ENCODE measurements around the gene SLC12A8. TPM values are rescaled to one million over a fixed set of nuclear protein-coding genes. Genes with fewer than 3 reads are reported as not detected.

SLC12A8 gene
- total RNA-seq, 1 donor from 2014 or later, result 2.4 TPM

DNA sequence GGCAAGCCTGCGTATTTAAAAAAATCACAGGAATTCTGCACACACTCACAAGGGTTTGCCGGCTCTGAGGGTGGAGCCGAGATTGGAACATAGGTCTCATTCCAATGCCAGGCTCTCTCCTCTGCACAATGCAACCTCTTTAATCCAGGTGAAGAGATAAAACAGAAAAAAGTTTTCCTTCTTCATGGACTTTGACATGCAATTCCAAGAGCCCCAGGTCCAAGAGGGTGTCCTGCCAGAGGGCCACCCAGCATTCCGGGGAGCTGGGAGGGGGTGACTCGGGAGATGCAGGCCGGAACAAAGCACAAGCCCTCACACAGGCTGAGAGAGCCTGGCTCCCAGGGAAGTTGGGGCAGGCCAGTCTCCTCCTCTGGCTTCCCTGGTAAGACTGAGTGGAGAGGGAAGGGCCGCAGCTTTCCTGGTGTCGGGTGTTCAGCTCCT lies 6.7 kb upstream of the SLC12A8 start:
- DNase-seq (ENCODE audit: low spot score in 2 of 2) (no peak), FAIRE-seq (no peak)

DNA sequence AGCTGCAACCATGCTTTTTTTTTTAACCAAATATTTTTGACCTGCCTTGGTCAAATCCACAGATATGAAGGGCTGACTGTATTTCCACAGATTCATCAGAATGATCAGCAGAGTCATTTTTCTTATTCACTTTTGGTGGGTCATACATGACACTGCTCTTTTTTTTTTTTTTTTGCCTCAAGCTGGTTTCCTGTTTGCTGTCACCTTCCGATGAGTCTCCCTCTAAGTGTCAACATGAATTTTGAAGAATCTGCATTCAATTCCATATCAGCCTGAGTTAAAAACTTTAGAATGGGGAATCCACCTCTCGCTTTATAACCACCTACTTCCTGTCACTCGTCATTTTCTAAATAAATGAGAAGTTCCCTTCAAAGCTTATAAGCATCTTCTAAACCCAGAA lies 2.2 kb upstream of the SLC12A8 start:
- no peak for FAIRE-seq
- no peak for DNase-seq (ENCODE audit: low spot score in 2 of 2)

DNA sequence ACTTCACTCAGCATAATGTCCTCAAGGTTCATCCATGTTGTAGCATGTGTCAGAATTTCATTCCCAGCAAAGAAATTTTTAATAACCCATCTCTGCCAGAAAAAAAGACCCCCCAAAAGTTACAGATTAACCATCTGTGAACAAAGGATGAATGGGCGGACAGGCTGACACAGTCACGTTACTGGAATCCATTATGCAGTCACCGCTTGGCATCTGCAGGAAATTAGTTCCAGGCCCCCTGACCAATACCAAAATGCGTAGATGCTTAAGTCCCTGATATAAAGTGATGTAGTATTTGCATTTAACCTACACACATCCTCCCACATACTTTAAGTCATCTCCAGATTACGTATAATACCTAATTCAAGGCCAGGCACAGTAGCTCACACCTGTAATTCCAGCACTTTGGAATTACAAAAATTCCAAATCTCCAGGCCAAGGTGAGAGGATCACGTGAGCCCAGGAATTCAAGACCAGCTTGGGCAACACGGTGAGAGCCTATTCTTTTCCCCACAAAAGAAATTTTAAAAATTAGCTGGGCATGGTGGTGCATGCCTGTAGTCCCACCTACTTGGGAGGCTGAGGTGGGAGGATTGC lies 1.5 kb upstream of the SLC12A8 start:
- DNase-seq (ENCODE audit: low spot score in 2 of 2), result no peak
- no peak for FAIRE-seq

DNA sequence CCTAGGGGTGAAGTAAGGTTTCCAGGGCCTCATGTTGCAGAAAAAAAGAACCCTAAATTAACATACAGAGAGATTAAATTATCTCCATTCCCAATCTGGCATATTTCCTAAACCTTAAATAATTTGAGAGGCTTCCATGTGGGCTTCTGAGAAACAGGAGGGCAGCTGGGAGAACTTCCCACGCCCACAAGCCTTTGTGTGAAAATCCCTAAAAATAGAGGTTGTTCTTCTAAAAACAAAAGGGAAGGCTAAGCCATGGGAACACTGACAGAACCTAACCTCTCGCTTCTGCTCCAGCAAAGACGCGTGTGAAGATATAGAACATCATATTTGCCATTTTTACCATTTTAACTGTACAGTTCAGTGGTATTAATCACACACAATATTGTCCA lies 812 bp upstream of the SLC12A8 start:
- no peak for DNase-seq (ENCODE audit: low spot score in 2 of 2)
- no peak for FAIRE-seq

DNA sequence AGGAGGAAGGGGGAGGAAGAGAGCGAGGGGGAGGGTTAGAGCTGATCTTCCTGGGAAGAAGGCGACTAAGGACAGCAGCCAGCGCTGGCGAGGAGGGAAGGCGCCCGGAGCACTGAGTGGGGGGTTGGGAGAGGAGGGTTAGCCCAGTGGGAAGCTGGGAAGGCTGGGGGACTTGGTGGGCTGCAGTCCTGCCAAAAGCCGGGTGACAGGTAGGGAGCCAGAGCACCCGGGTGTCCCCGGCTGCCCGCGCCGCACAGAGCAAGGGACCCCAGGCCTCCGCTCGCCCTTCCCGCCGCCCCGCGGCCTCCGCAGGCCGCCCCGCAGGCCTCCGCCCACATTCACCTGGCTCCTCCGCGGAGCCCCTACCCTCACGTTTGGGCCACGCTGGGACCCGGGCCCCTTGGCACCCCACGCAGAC lies 448 bp downstream of the SLC12A8 start:
- DNase-seq (ENCODE audit: low spot score in 2 of 2), result no peak
- FAIRE-seq, result no peak

DNA sequence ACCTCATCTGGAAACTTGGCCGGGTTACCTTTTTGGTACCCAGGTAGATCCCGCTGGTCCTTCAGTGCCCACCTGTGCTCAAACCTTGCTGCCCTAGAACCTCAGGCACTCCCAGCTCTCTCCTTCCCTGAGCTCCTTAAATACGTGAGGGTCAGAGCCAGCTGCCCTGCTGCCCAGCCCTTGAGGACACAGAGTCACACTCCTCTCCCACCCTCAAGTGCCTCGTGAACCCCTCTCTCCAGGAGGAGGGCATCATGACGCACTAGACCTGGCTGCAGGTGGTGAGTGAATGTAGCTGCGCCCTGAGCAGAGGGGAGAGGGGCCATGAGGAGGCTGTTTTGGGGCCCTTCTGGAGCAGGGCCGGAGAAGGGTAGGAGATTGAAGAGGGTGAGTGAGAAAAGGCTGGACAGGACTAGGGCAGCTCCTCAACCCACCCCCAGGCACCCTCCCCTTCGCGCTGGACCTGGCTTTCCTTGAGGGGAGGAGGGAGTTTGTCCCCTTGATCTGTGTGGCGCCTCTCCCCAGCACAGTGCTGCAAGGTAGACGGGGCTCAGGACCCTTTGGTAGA lies 941 bp downstream of the SLC12A8 start:
- no peak for FAIRE-seq

DNA sequence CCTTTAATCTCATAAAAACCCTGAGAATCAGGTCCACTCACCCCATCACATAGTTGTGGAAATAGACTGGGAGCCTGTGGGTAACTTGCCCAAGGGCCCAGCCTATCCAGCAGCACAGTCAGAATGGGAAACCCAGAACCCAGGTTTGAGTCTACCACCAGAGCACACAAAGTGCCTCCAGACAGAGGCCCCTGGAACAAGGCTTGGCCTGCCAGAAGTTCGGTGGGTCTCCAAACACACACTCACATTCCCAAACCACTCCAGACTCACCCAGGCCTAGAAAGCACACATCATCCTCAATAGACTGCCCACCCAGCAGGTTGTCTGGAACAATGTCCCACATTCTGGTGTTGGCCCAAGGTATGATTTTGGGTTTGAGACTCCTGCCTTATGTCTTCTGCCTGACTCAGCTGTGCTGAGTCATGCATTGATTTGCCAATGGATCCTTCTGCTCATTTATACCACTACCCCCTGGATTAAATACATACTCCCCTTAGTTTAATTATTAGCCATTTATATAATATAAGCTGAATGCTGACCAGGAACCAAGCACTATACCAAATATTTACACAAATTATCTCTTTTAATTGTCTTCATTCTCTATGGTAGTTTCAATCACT lies 4.5 kb downstream of the SLC12A8 start:
- FAIRE-seq (no peak), DNase-seq (ENCODE audit: low spot score in 2 of 2) (no peak)

More for the DNA sequence above, 941 bp downstream of the SLC12A8 start:
- DNase-seq (ENCODE audit: low spot score in 2 of 2), result no peak

DNA sequence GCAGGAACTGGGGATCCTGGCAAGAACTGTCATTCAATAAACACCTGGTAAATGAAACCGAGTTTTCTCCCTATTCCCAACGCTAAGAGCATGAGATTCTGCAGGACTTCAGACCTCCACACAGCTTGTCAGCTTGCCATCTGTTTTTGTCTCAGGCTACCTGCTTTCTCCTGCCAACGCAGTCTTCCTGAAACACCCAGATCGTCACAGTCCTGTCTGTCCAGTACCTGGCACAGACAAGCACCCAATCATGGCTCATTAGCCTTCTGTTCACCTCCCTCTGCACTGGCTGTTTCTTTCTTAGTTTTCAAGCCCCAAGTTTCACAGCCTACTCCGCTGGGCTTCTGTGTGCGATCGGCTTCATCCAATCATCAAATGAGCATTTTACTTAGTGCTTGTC lies 5.0 kb downstream of the SLC12A8 start:
- FAIRE-seq (no peak), DNase-seq (ENCODE audit: low spot score in 2 of 2) (no peak)

DNA sequence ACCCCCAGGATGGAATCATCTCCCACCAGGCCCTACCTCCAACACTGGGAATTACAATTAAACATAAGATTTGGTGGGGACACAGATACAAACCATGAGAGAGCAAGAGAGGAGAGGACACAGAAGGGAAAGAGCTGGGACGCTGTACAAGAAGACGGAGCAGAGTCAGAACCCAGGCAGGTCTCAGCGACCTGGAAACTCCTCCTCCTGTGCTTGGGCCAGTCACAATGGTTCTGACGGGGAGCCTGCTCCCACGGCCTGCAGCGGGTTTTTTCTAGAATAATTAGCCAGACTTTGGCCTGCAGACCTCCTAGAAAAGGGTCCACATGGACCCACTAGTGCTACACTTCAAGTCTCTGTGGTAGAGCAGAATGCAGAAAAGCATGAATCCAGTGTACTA lies 5.6 kb downstream of the SLC12A8 start:
- DNase-seq (ENCODE audit: low spot score in 2 of 2), result no peak
- no peak for FAIRE-seq

DNA sequence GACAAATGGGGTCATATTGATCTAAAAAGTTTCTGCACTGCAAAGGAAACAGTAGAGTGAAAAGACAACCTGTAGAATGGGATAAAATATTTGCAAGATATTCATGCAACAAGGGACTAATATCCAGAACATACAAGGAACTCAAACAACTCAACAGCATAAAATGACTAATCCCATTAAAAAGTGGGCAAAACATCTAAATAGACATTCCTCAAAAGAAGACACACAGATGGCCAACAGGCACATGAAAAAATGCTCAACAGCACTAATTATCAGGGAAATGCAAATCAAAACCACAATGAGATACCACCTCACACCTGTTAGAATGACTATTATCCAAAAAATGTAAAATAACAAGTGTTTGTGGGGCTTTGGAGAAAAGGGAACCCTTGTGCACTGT lies 8.8 kb downstream of the SLC12A8 start:
- no peak for FAIRE-seq

DNA sequence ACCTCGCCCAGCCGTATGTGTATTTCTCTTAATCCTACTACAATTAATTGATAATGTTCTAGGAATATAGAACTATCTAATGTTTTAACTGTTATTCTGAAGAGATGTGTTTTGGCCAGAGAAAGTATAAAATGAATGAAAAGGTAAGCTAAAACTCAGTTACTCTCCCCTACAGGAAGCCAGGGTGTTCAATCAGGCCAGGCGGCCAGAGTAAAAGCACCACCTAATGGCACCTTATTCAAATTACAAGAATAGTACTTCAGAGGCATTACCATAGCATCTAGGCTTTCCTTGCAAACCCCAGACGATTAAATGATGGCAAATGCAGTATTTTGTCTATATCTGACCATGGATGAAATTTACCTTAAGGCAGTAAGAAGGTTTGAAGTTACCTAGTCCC lies 10.4 kb downstream of the SLC12A8 start:
- no peak for DNase-seq (ENCODE audit: low spot score in 2 of 2)
- FAIRE-seq, result no peak

More for the DNA sequence above, 8.8 kb downstream of the SLC12A8 start:
- DNase-seq (ENCODE audit: low spot score in 2 of 2), result no peak

DNA sequence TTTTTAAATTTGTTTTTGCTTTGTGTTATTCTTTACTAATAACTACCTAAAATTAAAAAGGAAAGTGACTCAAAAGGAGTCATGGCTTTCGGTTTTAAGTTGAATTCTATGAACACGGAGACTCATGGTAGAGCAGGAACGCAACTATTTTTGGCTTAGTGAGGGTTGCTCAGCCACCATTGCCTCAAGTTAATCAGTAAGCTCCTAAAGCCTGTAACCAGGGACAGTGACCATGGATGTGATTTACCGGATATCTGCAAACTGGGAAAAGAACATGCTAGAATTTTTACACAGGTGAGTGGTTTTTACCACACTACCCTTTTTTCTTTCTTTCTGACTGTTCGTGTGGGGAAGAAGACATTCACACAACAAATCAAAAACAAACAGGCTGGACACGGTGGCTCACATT lies 11.8 kb downstream of the SLC12A8 start:
- FAIRE-seq (no peak), DNase-seq (ENCODE audit: low spot score in 2 of 2) (no peak)

DNA sequence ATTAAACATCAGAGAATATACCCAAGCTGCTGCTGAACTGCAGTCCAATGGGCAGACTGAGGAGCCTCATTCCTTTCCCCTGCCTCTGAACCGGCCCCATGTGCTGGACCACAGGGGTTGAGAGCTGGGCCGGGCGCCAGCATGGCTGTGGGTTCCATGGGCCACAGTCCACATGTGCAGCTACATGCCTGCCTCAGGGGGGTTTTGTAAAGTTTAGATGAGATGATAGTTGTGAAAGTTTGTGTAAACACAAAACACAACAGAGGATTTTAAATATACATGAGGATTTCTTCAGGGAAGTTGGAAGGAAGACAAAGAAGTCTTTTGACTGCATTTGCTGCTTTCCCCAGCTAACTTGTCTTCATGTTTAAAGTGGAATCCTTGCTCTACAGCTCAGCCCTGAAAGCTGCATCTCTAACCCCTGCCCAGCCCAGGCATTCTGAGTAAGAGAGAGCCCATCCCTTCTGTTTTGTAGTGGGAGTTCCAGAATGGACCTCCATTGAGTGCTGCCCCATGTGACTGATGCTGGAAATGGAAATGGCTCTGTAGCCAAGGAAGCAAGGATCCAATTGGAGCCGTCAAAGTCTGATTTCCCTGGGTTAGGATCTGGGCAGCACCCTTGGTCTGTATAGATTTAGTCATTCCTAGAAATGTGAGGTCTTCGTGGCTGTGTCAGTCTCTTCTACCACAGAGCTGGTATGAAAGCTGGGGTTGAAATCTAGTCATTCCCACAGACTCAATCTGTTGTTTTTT lies 17.5 kb downstream of the SLC12A8 start:
- no peak for FAIRE-seq
- no peak for DNase-seq (ENCODE audit: low spot score in 2 of 2)

DNA sequence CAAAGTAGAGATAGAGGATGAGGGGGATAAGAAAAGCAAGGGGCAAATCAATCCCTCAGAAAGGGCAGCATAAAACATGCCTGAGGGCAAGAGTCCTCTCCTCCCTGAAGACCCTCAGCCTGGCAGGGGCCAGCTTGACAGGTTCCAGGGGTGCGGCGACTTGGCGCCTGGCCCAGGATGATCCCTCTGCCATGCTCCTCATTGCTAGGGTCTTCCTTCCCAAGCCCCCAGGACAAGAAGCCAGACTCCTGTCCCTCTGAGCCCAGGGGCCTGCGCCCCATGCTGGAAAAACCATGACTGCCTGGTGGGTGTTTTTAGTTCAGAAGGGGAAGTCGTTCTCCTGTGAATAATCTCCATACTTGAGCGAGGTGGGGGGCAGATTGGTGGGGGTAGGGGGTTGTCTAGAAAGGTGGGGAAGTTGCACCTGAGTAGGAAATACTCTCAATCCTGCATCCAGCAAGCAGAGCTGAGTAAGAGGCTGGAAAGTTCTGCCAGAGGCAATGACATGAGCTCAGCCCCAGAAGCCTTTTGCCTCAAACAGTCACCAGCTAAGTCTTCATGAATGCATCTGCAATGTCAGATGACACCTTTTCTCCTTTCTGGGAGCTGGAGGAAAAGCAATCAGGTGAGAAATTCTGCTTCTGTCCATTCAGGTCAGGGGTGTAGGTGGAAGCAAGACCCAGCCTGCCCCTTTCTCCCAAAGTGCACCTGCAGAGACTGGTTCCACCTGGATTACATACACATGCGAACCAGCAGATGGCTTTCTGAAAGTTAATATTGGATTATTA lies 18.3 kb downstream of the SLC12A8 start:
- DNase-seq (ENCODE audit: low spot score in 2 of 2), result no peak
- FAIRE-seq, result no peak

DNA sequence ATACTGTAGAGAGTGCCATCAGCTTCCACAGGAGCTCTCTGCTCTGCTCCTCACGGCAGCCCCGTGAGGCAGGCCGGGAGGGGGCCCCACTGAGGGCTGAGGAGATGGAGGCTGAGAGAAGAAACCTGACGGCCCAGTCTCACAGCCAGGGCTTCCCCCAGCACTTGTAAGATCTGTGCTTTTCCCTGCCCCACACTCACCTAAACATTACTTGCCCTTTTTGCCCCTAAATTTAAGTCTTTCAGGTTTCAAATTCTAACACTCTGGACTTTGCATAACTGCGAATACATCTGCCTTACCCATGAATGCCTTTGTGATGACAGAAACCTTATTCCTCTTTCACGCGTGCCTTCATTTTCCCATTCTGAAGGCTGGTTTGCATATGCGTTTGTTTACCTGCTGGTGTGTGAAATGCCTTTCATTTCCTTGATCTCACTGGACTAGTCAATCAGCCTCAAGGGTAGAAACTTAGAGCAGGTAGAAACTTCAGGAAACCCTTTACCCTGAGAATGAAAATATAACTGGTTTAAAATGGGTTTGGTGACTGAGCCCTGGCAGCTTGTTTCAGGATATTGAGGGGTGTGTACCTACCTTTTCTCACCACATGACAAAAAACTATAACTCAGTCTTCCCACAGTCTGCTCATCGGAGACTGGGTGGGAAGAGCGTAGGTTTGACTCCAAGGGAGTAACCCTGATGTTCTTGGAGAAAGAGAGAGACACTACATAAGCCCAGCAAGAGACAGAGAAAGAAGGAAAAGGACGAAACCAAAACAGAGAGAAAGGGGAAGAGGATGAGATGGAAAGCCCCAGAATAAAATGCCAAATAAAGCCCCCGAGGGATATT lies 20.1 kb downstream of the SLC12A8 start:
- FAIRE-seq (no peak), DNase-seq (ENCODE audit: low spot score in 2 of 2) (no peak)

DNA sequence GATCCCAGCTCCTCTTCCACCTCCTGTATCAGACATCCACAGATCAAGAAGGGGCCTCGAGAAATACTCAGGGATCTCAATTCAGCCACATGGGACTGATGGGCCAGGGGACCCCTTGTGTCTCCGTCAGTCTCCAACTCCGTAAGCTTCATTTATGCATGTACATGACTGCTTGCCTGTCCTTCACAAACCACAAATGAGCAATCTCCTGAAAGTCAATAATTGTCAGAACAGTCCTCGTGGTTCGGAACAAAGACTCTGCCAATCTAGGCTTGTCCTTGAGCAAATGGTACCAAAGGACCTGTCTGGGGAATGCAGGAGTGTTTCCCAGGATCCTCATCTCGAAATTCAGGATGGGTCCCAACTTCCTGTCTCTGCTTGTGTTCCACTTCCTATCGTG lies 20.8 kb downstream of the SLC12A8 start:
- FAIRE-seq (no peak), DNase-seq (ENCODE audit: low spot score in 2 of 2) (no peak)

DNA sequence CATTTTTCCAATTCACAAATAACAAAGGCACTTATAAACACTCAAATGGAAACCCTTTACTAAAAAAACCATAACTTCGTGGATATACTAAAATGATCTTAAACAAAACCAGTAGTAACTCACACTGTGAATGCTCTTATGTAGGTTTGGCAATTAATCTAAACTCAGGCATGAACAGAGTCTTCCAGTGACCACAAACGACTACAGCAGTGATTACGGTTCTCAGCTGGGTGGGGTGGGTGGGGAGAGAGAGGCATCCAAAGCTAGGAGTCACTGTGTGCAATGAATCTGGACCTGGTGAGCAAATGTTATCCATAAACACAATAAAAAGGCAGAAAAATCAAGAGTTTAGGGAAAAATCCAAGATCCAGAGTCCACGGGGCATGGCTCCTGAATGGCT lies 21.3 kb downstream of the SLC12A8 start:
- FAIRE-seq (no peak), DNase-seq (ENCODE audit: low spot score in 2 of 2) (no peak)

DNA sequence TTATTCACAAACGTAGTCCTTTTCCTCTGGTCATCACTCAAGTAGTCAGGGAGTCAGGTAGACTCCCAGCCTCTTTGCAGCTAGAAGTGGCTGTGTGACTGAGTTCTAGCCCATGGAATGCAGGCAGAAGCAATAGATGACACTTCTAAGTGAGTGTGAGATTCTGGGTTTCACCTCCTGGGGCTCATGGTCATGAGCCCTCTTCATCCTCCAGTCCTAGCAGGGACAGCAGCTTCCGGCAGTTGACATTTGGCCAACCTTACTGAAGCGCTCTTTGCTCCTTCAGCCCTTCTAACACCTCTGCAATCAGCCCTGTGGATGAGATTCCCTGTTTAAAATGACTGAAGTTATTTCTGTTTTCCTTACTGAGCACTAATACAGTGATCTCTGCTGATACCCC lies 21.8 kb downstream of the SLC12A8 start:
- FAIRE-seq, result no peak
- DNase-seq (ENCODE audit: low spot score in 2 of 2), result no peak

DNA sequence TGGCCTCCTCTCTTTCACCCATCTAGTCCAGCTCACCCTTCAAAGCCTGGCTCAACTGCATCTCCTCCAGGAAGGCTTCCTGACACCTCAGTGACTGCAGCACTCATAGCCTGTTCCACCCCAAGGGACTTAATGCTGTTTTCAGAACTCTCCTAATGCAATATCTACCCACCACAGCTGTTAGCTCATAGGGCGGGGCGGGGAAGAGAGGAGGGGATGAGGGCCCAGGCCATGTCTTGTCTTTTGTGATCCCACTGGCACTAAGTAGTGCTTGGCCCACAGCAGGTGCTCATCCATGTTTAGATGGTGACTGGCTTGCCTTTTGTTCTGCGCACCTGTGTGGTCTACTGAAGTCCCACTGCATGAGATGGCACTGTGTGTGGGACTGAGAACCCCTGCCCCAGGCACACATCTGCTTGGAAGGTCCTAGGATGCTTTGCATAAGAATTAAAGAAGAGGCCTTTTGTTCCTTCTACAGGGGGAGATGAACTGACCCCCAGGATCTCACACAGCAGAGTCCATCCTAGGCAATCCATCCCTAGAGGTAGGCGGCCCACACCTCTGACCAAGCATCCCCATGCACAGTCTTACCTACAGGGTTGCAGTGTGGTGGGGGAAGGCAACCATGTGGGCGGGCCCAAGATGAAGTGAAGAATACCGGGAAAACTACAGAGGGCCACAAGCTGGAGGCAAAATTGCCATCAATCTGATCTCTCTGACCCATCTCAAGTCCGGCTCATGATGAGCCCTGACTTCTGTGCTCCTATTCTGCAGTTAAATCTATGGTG lies 23.0 kb downstream of the SLC12A8 start:
- no peak for FAIRE-seq
- DNase-seq (ENCODE audit: low spot score in 2 of 2), result no peak

Data from frontal cortex (tissue), 4 donors.